GM18505 (cell line): ENCODE results near the gene PCDHGB6.
A peak's percentile ranks its signal among the peaks of the same experiment; 100 is the strongest.
"Not testable (repeated sequence)": the region's sequence is repeated elsewhere in the genome, so short reads cannot be mapped to it uniquely, and the experiment has no call there.

ENCODE experiments used
- ATAC-seq: cut with Tn5 transposase; IDR thresholded peaks from one replicate; pipeline ENCODE4 v1.9.1; 2021; ENCODE audit not compliant: unreplicated experiment
- POLR2A ChIP-seq: IDR thresholded peaks from 4 replicates; pipeline ENCODE4 v1.6.1; 2011; ENCODE audit warnings: borderline replicate concordance; ENCODE audit not compliant: insufficient read depth, insufficient read length; ENCODE audit errors: extremely low read depth

PCDHGB6 gene

GRCh38 chr5:141398608-141399007 lies 9.2 kb upstream of the PCDHGB6 start:
- no peak for TF ChIP-seq POLR2A
- no peak for ATAC-seq

- ATAC-seq = no peak
- no peak for TF ChIP-seq POLR2A
These were observed 8.1 kb upstream of the PCDHGB6 start for GRCh38 chr5:141399555-141400258.

GRCh38 chr5:141402553-141403243 lies 5.1 kb upstream of the PCDHGB6 start, which contains the start of gene PCDHGA9:
Gene PCDHGA9 (plus strand): TSS chr5:141402778. CDS start chr5:141402953, 175 bp downstream.
- TF ChIP-seq POLR2A = no peak
- no peak for ATAC-seq

GRCh38 chr5:141403387-141403786 lies 4.4 kb upstream of the PCDHGB6 start:
- TF ChIP-seq POLR2A = no peak
- no peak for ATAC-seq

- no peak for TF ChIP-seq POLR2A
- no peak for ATAC-seq
These were observed 1.9 kb downstream of the PCDHGB6 start for GRCh38 chr5:141409598-141410306.

GRCh38 chr5:141411575-141411974 lies 3.8 kb downstream of the PCDHGB6 start:
- TF ChIP-seq POLR2A = no peak
- ATAC-seq = no peak

GRCh38 chr5:141412854-141413539 lies 5.2 kb downstream of the PCDHGB6 start, which contains the start of gene PCDHGA10:
Gene PCDHGA10 (plus strand): TSS chr5:141412987. CDS start chr5:141413176, 189 bp downstream.
- peak; percentile 74 for ATAC-seq
- no peak for TF ChIP-seq POLR2A

GRCh38 chr5:141413540-141414069 lies 5.8 kb downstream of the PCDHGB6 start:
- no peak for ATAC-seq
- TF ChIP-seq POLR2A = no peak

GRCh38 chr5:141414548-141415274 lies 6.9 kb downstream of the PCDHGB6 start:
- not testable (repeated sequence) for ATAC-seq

- not testable (repeated sequence) for ATAC-seq
These were observed 7.4 kb downstream of the PCDHGB6 start for GRCh38 chr5:141415275-141415618.

- peak; percentile 65 for ATAC-seq
These were observed 9.8 kb downstream of the PCDHGB6 start, which contains the start of gene PCDHGB7 for GRCh38 chr5:141417494-141418172. Gene PCDHGB7 (plus strand): TSS chr5:141417677. CDS start chr5:141417860, 183 bp downstream.
